Activated CD4-positive, alpha-beta T cell treated with anti-CD3 and anti-CD28 coated beads, Interleukin-10, Interleukin-2, amounts not matched to agents 100 ng/mL and 50 ng/mL, durations not matched to agents 16 hours and 8 hours (primary cell): ENCODE results near the gene UBE2S.
"Not testable (repeated sequence)": the region's sequence is repeated elsewhere in the genome, so short reads cannot be mapped to it uniquely, and the experiment has no call there.

ENCODE experiments used
- DNase-seq: peaks from one replicate; pipeline ENCODE4 v3.0.0-alpha.2; 2020

UBE2S gene

GRCh38 chr19:55439052-55439451, 31.5 kb upstream of the UBE2S start:
- DNase-seq, result no peak

- no peak for DNase-seq
Measured at GRCh38 chr19:55437410-55437809, 29.8 kb upstream of the UBE2S start.

GRCh38 chr19:55436847-55437246, 29.3 kb upstream of the UBE2S start:
- DNase-seq, result no peak

GRCh38 chr19:55435020-55435419, 27.4 kb upstream of the UBE2S start:
- DNase-seq, result no peak

DNA sequence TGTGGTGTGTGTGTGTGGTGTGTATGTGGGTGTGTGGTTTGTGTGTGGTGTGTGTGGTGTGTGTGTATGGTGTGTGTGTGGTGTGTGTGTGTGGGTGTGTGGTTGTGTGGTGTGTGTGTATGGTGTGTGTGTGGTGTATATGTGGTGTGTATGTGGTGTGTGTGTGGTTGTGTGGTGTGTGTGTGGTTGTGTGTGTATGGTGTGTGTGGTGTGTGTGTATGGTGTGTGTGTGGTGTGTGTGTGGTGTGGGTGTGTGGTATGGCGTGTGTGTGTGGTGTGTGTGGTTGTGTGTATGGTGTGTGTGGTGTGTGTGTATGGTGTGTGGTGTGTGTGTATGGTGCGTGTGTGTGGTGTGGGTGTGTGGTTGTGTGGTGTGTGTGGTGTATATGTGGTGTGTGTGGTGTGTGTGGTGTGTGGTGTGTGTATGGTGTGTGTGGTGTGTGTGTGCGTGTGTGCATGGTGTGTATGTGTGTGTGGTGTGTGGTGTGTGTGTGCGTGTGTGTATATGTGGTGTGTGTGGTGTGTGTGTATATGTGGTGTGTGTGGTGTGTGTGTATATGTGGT, 26.9 kb upstream of the UBE2S start:
- DNase-seq, result no peak

GRCh38 chr19:55433292-55433691, 25.7 kb upstream of the UBE2S start:
- no peak for DNase-seq

DNA sequence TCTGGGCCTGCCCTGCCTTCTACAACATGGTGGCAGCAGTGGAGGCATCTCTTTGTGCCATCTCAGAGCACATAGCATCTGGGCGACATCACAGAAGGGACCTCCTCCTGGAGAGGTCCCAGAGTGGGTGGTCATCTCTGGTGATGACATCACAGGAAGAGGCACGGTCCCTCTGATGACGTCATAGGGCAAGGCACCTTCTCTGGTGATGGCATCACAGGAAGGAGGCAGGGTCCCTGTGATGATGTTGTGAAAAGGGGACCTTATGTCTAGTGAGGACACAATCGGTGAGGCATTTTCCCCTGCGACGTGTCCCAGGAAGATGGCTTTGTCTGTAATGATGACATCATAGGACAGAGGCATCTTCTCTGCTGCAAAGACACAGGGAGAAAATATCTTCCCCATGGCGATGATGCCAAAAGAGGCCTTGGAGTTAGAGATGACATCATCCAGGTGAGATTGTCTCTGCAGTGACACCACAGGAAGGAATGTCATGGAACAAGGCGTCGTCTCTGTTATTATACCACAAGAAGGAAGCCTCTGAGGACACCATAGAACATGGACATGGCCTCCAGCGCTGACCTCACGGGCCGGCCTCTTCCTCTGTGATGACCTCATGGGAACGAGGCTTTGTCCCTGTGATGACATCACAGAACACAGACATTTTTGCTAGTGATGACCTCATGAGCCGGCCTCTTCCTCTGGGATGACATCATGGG, 24.8 kb upstream of the UBE2S start:
- no peak for DNase-seq

DNA sequence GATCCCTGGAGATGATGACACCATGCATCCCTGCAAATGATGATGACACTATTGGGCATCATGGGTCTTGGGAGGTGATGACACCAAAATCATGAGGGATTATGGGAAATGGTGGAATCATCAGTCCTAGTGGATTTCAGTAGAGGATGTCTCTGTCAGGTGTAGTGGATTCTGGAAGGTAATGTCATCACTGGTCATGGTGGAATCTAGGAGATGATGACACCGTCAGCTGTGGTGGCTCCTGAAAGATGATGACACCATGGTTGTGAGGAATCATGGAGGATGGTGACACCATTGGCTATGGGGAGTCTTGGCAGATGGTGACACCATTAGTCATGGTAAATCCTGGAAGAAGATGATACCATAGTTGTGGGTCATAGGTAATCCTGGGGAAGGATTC, 23.6 kb upstream of the UBE2S start:
- DNase-seq, result no peak

GRCh38 chr19:55426042-55426441, 18.5 kb upstream of the UBE2S start:
- no peak for DNase-seq

DNA sequence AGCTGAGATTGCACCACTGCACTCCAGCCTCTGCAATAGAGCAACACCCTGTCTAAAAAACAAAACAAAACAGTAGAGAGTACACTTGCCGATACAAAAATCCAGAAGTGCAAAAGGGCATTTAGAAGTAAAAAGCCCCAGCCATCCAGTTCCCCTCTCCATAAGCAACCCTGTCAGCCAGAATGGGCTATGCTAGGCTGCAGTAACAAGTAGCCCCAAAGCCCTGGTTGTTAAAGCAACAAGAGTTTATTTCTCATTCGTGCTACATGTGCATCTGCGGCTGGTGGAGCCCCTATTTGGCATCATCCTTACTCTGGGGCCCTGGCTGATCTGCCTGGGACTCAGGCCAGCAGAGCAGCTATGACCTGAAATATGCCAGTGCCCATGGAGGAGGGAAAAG, 16.9 kb upstream of the UBE2S start:
- DNase-seq, result no peak

DNA sequence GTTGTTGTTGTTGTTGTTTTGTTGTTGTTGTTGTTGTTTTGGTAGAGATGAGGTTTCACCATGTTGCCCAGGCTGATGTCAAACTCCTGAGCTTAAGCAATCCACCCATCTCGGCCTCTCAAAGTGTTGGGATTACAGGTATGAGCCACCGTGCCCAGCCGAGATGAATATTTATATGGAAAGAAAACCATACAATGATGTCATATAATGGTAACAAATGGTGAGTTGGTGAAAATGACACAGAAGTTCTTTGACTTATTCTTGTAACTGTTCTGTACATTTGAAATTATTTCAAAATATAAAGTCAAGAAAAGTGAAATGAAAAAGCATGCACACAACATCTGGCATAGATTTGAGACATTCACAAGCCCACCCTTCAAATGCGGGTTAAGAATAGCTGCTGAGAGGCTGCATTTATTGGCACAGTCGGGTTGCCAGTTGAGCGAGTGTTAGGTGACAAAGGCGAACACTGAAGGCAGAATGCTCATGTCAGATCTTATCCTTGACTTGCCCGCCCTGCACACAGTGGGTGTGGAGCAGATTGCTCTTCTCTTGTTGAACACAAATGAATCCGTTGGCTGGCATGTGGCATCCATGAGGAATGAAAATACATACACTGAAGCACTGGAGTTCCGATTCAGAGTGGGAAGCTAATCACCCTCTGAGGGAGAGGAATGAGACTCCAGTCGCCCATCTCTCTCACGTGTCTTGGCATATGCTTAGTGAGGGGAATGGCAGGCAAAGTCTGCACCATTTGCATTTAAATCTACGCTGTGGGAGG, 15.8 kb upstream of the UBE2S start:
- no peak for DNase-seq

GRCh38 chr19:55421281-55421680, 13.7 kb upstream of the UBE2S start:
- not testable (repeated sequence) for DNase-seq

DNA sequence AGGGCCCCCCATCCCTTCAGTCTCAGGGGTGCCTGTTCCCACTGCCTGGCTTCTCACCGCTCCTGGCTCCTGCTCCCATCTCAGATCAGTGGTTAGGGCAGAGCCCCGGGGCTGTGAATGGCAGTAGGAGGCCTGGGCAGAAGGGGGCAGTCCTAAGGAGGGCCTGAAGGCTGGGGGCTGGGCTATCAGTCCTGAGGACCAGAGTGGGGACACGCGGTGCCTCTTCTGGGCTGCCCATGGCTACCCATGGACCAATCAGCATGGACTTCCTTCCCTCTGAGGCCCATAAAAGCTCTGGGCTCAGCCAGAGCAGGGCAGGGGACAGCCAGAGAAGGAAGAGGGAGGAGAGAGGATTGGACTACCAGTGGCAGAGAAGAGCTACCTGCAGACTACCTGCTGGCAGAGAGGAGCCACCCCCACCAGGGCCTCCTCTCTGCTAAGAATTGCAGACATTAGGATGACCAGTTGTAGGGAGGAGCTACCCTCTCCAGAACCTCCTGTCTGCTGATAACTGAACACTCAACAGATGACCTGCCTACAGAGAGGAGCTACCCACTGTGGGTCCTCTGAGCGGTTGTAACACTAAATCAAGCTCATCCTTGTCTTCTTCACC, 12.1 kb upstream of the UBE2S start:
- DNase-seq, result no peak

- no peak for DNase-seq
Measured at GRCh38 chr19:55419103-55419502, 11.5 kb upstream of the UBE2S start.

DNA sequence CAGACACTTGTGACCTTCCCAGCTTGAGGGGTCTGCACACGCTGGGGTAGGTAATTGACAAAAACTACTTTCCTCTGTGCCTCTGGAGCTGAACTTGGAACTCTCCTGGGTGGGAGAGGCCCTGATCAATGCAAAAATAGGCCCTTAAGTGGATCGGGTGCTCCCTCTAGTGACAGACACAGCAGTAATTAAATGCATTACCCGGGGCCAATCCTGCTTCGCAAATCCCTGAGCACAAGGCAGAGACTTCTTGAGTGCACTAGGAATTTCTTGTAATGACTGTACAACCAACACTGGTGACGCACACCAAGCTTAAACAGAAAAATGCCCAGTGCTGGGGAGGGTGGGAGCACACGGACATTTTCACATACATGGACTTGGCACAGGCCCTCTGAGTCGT, 10.6 kb upstream of the UBE2S start:
- peak; percentile 64 for DNase-seq

- DNase-seq, result no peak
Measured at GRCh38 chr19:55410168-55410567, 2.6 kb upstream of the UBE2S start.

DNA sequence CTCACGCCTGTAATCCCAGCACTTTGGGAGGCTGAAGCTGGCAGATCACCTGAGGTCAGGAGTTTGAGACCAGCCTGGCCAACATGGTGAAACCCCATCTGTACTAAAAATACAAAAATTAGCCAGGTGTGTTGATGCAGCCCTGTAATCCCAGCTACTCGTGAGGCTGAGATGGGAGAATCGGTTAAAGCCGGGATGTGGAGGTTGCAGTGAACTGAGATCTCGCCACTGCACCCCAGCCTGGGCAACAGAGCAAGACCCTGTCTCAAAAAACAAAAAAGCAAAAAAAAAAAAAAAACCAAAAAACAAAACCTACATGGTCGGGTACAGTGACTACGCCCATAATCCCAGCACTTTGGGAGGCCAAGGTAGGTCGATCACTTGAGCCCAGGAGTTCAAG, 1.6 kb upstream of the UBE2S start:
- not testable (repeated sequence) for DNase-seq

- DNase-seq, result no peak
Measured at GRCh38 chr19:55408533-55408872, 915 bp upstream of the UBE2S start.

GRCh38 chr19:55407800-55408532, 378 bp upstream of the UBE2S start:
- peak; percentile 99 for DNase-seq

- DNase-seq, result peak; percentile 26
Measured at GRCh38 chr19:55406826-55407549, 600 bp downstream of the UBE2S start.

- DNase-seq, result no peak
Measured at GRCh38 chr19:55406091-55406825, 1.3 kb downstream of the UBE2S start.

DNA sequence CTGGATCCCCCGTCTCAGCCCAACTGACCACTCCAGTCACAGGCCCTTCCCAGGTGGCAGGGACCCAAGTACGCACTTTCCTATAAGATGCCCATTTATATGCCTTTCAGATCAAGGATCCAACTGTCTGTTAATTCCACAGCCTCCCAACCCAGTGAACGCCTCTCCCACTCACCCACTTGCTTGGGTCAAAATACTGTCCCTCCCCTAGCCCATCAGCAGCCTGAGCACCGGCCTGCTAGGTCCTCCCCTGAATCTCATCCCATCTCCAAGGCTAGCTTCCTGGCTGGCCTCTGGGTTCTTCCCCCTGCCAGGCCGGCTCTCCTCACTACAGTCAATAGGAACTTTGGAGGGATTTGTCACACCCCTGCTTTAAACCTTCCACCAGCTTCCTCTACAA, 1.9 kb downstream of the UBE2S start:
- no peak for DNase-seq
